SK-N-MC (cell line): ENCODE results near the gene LCN10.

ENCODE experiments used
- DNase-seq: peaks from one replicate; pipeline ENCODE4 v3.0.0-alpha.2; 2011; ENCODE audit warnings: low read depth, low spot score
- H3K27ac ChIP-seq: fragments of 200-600 bp; sonication (generic); 2 replicates; pipeline ENCODE4 v1.5.1; 2016; ENCODE audit warnings: mixed run types
- H3K36me3 ChIP-seq: fragments of 200-600 bp; sonication (generic); 2 replicates; pipeline ENCODE4 v1.6.1; 2017; ENCODE audit warnings: antibody characterized with exemption, low read length, mixed read lengths; ENCODE audit not compliant: insufficient read depth
- H3K4me3 ChIP-seq: fragments of 200-600 bp; sonication (generic); 2 replicates; pipeline ENCODE4 v1.5.1; 2016
- H3K9ac ChIP-seq: fragments of 200-600 bp; sonication (generic); 2 replicates; pipeline ENCODE4 v1.8.0; 2017; ENCODE audit warnings: mixed run types, mixed read lengths; ENCODE audit not compliant: insufficient read length
- H3K9me3 ChIP-seq: fragments of 200-600 bp; sonication (generic); 2 replicates; pipeline ENCODE4 v1.6.1; 2017; ENCODE audit warnings: low read depth, mild to moderate bottlenecking, antibody characterized with exemption, low read length, moderate library complexity, mixed read lengths
- EZH2 ChIP-seq: fragments of 200-600 bp; sonication (generic); IDR thresholded peaks from one replicate; pipeline ENCODE4 v1.6.1; 2017; ENCODE audit warnings: antibody characterized with exemption
- FOXP2 ChIP-seq: optimal IDR thresholded peaks from 2 replicates; pipeline ENCODE3; 2011; ENCODE audit warnings: mild to moderate bottlenecking, moderate library complexity; ENCODE audit not compliant: insufficient read depth; ENCODE audit errors: extremely low read length, control extremely low read depth
- POLR2AphosphoS5 ChIP-seq: IDR thresholded peaks from 2 replicates; pipeline ENCODE4 v1.6.1; 2012; ENCODE audit warnings: mild to moderate bottlenecking, low read depth, low read length, borderline replicate concordance

LCN10 gene

DNA sequence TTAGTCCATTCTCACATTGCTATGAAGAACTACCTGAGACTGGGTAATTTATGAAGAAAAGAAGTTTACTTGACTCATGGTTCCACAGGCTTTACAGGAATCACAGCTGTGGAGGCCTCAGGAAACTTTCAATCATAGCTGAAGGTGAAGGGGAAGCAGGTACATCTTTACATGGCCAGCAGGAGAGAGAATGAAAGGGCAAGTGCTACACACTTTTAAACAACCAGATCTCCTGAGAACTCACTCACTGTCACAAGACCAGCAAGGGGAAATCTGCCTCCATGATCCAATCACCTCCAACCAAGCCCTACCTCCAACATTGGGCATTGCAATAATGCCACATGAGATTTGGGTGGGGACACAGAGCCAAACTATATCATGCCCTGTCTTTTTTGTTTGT, 9.1 kb upstream of the LCN10 start:
- no peak for DNase-seq
- no peaks in the 10 kb centered on the region; the same call in 1 of the 2 replicates for H3K9me3 ChIP-seq
- no peak for TF ChIP-seq FOXP2
- TF ChIP-seq EZH2 = no peak

DNA sequence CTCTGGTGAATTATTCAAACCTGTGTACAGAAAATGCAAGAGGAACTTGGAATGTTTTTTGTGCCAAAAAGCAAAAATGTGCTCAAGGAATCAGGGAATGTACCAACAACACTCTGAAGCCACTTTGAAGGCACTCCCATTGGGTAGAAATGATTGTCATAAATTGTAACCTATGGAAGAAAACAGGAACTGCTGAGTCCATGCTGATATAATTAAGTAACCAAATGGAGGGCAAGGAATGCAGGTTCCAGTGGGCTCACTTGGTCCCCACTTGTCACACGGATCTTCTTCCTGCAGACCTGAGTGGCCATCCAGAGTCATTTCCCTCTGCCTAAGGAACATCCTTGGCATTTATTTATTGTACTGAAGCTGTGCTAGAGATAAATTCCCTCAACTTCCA, 8.5 kb upstream of the LCN10 start:
- no peaks in the 10 kb centered on the region; the same call in 1 of the 2 replicates for H3K9me3 ChIP-seq
- TF ChIP-seq POLR2AphosphoS5 = no peak
- no peak for DNase-seq
- H3K36me3 ChIP-seq = no peaks in the 10 kb centered on the region
- no peak overlapping the region for H3K9ac ChIP-seq
- no peak overlapping the region for H3K27ac ChIP-seq
- no peak overlapping the region for H3K4me3 ChIP-seq

More for the DNA sequence above, 9.1 kb upstream of the LCN10 start:
- H3K36me3 ChIP-seq = no peaks in the 10 kb centered on the region
- no peak overlapping the region for H3K27ac ChIP-seq
- no peak overlapping the region for H3K9ac ChIP-seq
- no peak overlapping the region for H3K4me3 ChIP-seq

- Histone ChIP-seq H3K9ac (no peak overlapping the region), H3K36me3 (no peaks in the 10 kb centered on the region), H3K9me3 (no peaks in the 10 kb centered on the region; the same call in 1 of the 2 replicates), H3K27ac (no peak overlapping the region), H3K4me3 (no peak overlapping the region)
- TF ChIP-seq EZH2 = no peak
- TF ChIP-seq POLR2AphosphoS5 = no peak
- TF ChIP-seq FOXP2 = no peak
- no peak for DNase-seq
Measured at GRCh38 chr9:136750526-136750925, 7.8 kb upstream of the LCN10 start.

DNA sequence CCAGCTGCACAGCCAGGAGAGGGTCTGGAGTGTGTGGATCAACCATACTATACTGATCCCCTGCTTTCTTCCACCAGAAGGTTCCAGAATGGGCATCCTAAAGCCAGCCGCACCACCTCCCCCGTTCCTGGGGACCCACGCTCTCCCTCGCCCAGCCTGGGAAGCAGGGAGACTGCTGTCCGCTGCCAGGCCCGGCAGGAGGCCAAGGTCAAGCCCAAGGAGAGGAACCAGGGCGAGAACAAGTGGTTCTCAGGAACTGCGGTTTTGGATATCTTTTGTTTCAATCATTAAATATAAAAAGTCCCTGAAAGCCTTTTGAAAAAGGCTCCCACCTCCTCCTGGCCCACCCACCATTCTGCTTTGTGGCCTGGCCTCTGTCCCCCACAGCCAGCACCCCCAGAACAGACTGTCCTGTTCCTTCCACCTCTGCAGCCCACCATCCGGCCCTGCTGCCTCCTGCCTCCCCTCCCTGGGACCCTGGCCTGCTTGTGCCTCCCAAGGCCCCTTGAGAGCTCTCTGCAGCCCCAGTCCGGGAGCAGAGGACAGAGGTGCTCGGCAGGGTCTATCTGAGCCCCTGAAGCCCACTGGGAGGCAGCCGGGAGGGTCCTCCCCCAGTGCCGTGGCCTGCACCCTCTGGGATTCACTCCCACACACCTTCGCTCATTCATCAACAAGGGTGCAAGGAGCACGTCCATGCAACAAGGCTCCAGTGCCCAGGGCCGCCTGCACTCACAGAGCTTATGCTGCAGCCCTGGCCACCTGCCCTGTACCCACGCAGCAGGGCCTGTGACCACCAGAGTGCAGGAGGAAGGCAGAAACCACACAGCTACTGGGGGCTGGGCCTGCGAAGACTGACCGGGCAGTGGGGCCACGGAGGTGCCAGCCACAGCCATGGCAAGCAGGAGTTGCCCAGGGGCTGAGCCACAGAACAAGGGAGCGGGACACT, 6.2 kb upstream of the LCN10 start:
- H3K9ac ChIP-seq = no peak overlapping the region
- no peaks in the 10 kb centered on the region for H3K36me3 ChIP-seq
- no peak overlapping the region for H3K4me3 ChIP-seq
- TF ChIP-seq EZH2 (no peak), FOXP2 (no peak), POLR2AphosphoS5 (no peak)
- H3K27ac ChIP-seq = no peak overlapping the region
- DNase-seq = no peak
- H3K9me3 ChIP-seq = no peaks in the 10 kb centered on the region; the same call in 1 of the 2 replicates

DNA sequence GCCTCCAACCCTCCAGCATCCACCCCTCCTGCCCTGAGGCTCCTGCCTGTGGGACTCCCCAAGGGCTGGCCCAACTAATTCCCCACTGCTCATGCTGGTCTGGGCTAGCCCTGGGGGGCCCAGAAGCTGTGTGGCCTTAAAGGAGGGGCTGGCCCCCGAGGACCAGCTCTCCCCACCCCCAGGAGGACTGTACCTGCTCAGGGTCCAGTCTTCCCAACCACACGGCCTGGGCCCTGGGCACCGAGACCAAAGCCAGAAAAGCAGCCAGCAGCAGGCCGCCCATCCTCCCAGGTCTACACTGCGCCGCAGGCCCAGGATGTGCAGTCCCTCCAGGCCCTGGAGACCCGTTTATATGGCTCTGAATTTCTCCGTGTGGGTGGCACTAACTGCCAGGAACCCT, 5.5 kb upstream of the LCN10 start, which contains the start of gene LCN6:
Gene LCN6 (minus strand): TSS at position 325 of the 400 bp plus-strand sequence. CDS start 42 bp downstream, at position 283.
- no peak within 1 kb of the TSS for H3K4me3 ChIP-seq
- no peak for DNase-seq

GRCh38 chr9:136747161-136748060, 4.7 kb upstream of the LCN10 start:
- H3K9ac ChIP-seq = no peak overlapping the region

More for the DNA sequence above, 5.5 kb upstream of the LCN10 start, which contains the start of gene LCN6:
- Histone ChIP-seq H3K27ac (no peak within 1 kb of the TSS), H3K36me3 (no peaks in the 10 kb centered on the region), H3K9ac (no peak within 1 kb of the TSS), H3K9me3 (no peaks in the 10 kb centered on the region; the same call in 1 of the 2 replicates)
- TF ChIP-seq POLR2AphosphoS5 (no peak), EZH2 (no peak), FOXP2 (no peak)

DNA sequence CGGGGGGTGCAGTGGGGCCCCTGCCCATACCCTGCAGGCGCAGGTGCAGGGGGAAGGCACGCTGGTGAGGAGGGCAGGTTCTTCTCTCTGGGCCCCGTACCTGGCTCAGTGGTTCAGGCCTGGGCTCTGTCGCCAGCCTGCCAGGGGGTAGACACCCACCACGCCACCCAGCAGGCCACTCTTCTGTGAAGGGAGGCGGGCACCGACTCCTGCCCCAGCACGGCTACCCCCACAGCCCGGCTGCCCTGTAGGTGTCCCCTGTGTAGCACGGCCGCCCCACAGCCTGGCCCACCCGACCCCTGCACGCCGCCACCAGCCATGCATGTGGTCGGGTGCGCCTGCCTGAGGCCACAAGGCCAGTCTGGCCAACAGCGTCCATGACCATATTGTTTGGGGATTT, 3.9 kb upstream of the LCN10 start:
- Histone ChIP-seq H3K36me3 (no peaks in the 10 kb centered on the region), H3K4me3 (no peak overlapping the region), H3K9me3 (no peaks in the 10 kb centered on the region), H3K27ac (no peak overlapping the region), H3K9ac (no peak overlapping the region)
- TF ChIP-seq FOXP2 (no peak), EZH2 (no peak), POLR2AphosphoS5 (no peak)
- DNase-seq = no peak

More at GRCh38 chr9:136747161-136748060, 4.7 kb upstream of the LCN10 start:
- no peak overlapping the region for H3K4me3 ChIP-seq
- H3K27ac ChIP-seq = no peak overlapping the region
- no peaks in the 10 kb centered on the region for H3K36me3 ChIP-seq
- DNase-seq = no peak
- no peaks in the 10 kb centered on the region; the same call in 1 of the 2 replicates for H3K9me3 ChIP-seq
- no peak for TF ChIP-seq FOXP2
- no peak for TF ChIP-seq POLR2AphosphoS5
- TF ChIP-seq EZH2 = no peak

- Histone ChIP-seq H3K9ac (no peak overlapping the region), H3K4me3 (no peak overlapping the region), H3K27ac (no peak overlapping the region), H3K9me3 (no peaks in the 10 kb centered on the region), H3K36me3 (no peaks in the 10 kb centered on the region)
- TF ChIP-seq FOXP2 (no peak), POLR2AphosphoS5 (no peak), EZH2 (no peak)
- DNase-seq = no peak
Measured at GRCh38 chr9:136746155-136746490, 3.4 kb upstream of the LCN10 start.
